Measurements from ENCODE around the gene SLC9C1. TPM values are rescaled to one million over a fixed set of nuclear protein-coding genes. Genes with fewer than 3 reads are reported as not detected.

The SLC9C1 gene
- total RNA-seq, 1 donor from 2014 or later: 0.42 TPM

DNA sequence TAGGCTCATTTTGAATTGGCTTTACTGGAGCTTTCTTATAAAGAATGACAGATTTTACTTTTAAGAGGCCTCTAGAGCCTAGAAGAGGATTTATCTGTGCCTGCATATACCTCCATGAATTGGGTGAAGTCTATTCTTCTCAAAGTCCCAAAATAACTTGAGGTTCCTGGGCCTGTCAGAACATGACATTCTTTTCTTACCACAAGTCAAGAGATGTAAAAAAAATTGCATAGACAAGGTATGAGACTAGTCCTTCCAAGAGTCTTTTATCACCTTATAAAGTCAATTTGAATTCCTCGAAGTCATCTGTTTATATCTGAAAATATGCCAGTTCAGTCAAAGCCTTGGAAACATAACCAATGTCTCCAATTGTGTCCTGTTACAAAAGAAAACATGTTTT, 21.8 kb upstream of the SLC9C1 start:
- H3K4me3 Mint-ChIP-seq: no peak overlapping the region
- H3K36me3 Mint-ChIP-seq (ENCODE audit: low read depth): peaks cover 24% of the 10 kb centered on the region
- H3K27me3 Mint-ChIP-seq (ENCODE audit: low read depth): no peaks in the 10 kb centered on the region
- peaks cover 2% of the 10 kb centered on the region for H3K9me3 Mint-ChIP-seq
- DNase-seq (ENCODE audit: low read depth, low spot score): no peak
- no peak overlapping the region for H3K27ac Mint-ChIP-seq (ENCODE audit: unreplicated experiment)
- TF ChIP-seq, protein P1, sequence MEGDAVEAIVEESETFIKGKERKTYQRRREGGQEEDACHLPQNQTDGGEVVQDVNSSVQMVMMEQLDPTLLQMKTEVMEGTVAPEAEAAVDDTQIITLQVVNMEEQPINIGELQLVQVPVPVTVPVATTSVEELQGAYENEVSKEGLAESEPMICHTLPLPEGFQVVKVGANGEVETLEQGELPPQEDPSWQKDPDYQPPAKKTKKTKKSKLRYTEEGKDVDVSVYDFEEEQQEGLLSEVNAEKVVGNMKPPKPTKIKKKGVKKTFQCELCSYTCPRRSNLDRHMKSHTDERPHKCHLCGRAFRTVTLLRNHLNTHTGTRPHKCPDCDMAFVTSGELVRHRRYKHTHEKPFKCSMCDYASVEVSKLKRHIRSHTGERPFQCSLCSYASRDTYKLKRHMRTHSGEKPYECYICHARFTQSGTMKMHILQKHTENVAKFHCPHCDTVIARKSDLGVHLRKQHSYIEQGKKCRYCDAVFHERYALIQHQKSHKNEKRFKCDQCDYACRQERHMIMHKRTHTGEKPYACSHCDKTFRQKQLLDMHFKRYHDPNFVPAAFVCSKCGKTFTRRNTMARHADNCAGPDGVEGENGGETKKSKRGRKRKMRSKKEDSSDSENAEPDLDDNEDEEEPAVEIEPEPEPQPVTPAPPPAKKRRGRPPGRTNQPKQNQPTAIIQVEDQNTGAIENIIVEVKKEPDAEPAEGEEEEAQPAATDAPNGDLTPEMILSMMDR (conservative IDR thresholded peaks at IDR 0.05): no peak
- H3K4me1 Mint-ChIP-seq: peaks cover 27% of the 10 kb centered on the region

GRCh38 chr3:112314649-112315048, 20.6 kb upstream of the SLC9C1 start:
- Mint-ChIP-seq H3K9me3 (peaks cover 2% of the 10 kb centered on the region), H3K27ac (ENCODE audit: unreplicated experiment) (no peak overlapping the region), H3K36me3 (ENCODE audit: low read depth) (peaks cover 24% of the 10 kb centered on the region), H3K4me3 (no peak overlapping the region), H3K27me3 (ENCODE audit: low read depth) (no peaks in the 10 kb centered on the region), H3K4me1 (peaks cover 18% of the 10 kb centered on the region)
- DNase-seq (ENCODE audit: low read depth, low spot score): no peak
- TF ChIP-seq, protein P1 (conservative IDR thresholded peaks at IDR 0.05): no peak

GRCh38 chr3:112308151-112308911, 14.3 kb upstream of the SLC9C1 start:
- peak overlapping the region; percentile 97 for H3K27ac Mint-ChIP-seq (ENCODE audit: unreplicated experiment)
- peaks cover 40% of the 10 kb centered on the region for H3K4me1 Mint-ChIP-seq
- no peaks in the 10 kb centered on the region for H3K9me3 Mint-ChIP-seq
- TF ChIP-seq, protein P1 (conservative IDR thresholded peaks at IDR 0.05): no peak
- DNase-seq (ENCODE audit: low read depth, low spot score): peak; percentile 30
- H3K4me3 Mint-ChIP-seq: peak overlapping the region; percentile 77
- H3K27me3 Mint-ChIP-seq (ENCODE audit: low read depth): no peaks in the 10 kb centered on the region
- no peaks in the 10 kb centered on the region for H3K36me3 Mint-ChIP-seq (ENCODE audit: low read depth)

DNA sequence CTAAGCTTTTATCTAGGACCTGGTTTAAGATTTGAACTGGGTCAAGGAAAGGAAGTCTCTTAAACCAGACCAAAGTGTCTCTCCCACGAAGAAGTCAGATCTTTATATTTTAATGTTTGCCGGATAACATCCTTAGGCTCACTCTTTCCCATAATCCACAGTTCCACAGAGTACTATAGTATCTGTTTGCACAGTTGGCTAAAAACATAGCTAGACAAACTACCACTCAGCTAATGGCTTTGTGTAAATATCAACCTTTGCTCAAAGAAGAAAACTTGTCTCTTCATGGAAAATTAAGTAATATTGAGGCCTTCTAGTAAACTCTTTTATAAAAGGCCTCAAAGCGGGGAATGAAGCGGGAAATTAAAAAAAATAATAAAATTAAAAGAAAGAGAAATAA, 13.5 kb upstream of the SLC9C1 start:
- H3K27me3 Mint-ChIP-seq (ENCODE audit: low read depth): no peaks in the 10 kb centered on the region
- TF ChIP-seq, protein P1 (conservative IDR thresholded peaks at IDR 0.05): no peak
- H3K9me3 Mint-ChIP-seq: no peaks in the 10 kb centered on the region
- H3K36me3 Mint-ChIP-seq (ENCODE audit: low read depth): no peaks in the 10 kb centered on the region
- H3K4me1 Mint-ChIP-seq: peaks cover 40% of the 10 kb centered on the region
- no peak for DNase-seq (ENCODE audit: low read depth, low spot score)
- H3K4me3 Mint-ChIP-seq: peak overlapping the region; percentile 35
- H3K27ac Mint-ChIP-seq (ENCODE audit: unreplicated experiment): peak overlapping the region; percentile 58

DNA sequence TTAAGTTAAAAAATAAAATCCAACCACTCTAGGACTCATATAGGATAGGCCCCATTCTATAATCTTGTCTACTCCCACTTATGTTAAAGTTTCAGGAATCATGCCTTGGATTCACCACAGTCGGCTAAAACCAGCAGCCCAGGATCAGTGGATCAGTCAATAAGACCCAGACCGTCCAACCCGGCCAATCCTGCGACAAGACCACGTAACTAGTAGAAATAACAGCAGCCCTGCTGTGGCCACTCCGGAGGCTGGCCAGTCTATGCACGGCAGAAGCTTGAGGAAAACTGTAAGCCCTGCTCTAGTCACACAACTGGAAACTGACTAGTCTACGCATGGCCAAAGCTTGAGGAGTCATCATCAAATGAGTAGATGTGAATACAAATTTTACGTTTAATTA, 12.8 kb upstream of the SLC9C1 start:
- TF ChIP-seq, protein P1 (conservative IDR thresholded peaks at IDR 0.05): no peak
- Mint-ChIP-seq H3K9me3 (no peaks in the 10 kb centered on the region), H3K27me3 (ENCODE audit: low read depth) (no peaks in the 10 kb centered on the region), H3K27ac (ENCODE audit: unreplicated experiment) (peak overlapping the region; percentile 68), H3K4me3 (peak overlapping the region; percentile 45), H3K4me1 (peaks cover 37% of the 10 kb centered on the region), H3K36me3 (ENCODE audit: low read depth) (no peaks in the 10 kb centered on the region)
- DNase-seq (ENCODE audit: low read depth, low spot score): no peak

Measured in neural crest cell (in vitro differentiated cells).